CD4-positive, alpha-beta T cell treated with Interleukin-17A for 1 hour (primary cell): ENCODE measurements around the gene RRP9.
"Not testable (repeated sequence)": the region's sequence is repeated elsewhere in the genome, so short reads cannot be mapped to it uniquely, and the experiment has no call there.

Source experiments
- DNase-seq: peaks from one replicate; pipeline ENCODE4 v3.0.0-alpha.2; 2020

Gene RRP9

DNA sequence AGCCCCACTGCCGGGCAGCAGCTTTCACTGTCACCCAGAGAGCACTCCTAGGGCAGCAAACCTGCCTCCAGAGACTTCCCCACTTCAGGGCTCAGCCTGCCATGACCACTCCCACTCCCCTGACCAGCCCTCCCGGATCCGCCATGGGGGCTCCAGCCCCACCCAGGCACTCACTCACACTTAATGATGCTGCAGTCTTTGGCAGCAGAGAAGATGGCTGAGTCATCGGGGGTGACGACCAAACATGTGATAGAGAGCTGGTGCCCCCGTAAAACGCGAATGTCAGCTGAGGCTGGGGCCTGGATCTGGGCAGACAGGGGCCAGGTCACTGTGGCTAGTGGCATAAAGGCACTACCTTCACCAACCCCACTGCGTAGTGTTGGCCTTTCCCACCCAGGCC, 4.7 kb downstream of the RRP9 start:
- DNase-seq: no peak

DNA sequence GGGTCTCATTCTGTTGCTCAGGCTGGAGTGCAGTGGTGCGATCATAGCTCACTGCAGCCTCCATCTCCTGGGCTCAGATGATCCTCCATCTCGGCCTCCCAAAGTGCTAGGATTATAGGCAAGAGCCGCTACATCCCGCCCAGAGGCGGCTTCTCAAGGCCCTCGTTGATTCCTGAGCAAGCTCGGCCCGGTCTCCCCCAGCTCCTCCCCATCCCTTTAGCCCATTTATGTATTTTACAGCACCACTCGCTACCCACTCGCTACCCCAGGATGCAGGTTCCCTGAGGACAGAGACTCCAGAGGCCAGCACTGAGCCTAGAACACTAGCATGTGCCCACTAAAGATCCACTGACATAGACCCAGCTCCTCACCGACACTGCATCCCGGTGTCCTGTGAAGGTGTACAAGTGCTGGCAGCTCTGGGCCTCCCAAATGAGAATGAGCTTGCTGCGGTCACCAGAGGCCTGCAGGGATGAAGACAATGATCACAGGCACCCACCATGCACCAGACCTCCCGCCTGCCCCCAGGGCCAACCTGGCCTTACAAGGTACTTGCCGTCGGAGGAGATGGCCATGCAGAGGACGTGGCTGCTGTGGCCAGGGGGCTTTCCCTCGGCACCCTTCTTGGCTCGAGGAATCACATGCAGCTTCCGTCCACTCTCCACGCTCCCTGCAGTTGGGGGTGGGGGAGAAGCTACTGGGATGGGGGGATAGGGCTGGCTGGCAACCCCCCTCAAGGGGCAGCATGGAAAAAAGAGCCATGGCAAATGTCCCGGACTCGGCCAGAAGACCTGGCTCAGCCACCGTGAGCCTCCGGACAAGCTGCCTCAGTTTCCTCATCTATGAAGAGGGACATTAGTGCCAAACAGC, 5.6 kb downstream of the RRP9 start:
- no peak for DNase-seq

DNA sequence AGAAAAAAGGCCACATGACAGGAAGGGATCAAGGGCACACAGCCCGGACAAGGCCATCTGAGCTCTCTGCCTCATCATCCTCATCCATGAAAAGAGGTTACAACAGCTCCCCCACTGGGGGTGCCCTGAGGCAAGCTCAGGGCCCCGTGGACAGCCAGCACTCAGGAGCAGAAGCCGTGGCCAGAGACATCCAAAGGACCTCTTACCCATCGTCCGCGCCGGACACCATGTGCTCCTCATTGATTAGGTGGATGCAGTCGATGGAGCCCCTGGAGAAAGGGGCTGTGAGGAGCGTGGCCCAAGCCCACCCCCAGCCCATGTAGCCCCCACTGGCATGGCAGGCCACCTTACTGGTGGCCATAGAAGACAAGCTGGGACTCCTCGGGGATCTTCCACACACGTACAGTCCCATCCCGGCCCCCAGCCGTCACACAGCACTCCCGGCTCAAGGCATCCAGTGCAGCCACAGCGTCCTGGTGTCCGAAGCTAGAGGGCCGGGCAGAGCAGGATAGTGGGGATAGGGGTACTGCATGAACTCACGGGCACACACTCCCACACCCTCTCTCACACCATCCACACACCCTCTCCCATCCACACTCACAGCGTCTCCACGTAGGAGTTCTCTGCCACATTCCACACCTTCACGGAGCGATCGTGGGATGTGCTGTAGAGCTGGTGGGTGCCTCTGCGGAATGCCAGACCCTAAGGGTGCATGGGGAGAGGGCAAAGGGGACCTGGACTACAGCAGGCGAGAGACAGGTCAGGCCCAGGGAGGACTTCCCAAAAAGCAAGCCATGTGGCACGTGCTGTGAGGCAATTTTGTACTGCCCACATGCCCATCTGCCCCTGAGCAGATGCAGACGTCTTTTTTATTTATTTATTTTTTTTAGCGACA, 6.5 kb downstream of the RRP9 start:
- DNase-seq: no peak

DNA sequence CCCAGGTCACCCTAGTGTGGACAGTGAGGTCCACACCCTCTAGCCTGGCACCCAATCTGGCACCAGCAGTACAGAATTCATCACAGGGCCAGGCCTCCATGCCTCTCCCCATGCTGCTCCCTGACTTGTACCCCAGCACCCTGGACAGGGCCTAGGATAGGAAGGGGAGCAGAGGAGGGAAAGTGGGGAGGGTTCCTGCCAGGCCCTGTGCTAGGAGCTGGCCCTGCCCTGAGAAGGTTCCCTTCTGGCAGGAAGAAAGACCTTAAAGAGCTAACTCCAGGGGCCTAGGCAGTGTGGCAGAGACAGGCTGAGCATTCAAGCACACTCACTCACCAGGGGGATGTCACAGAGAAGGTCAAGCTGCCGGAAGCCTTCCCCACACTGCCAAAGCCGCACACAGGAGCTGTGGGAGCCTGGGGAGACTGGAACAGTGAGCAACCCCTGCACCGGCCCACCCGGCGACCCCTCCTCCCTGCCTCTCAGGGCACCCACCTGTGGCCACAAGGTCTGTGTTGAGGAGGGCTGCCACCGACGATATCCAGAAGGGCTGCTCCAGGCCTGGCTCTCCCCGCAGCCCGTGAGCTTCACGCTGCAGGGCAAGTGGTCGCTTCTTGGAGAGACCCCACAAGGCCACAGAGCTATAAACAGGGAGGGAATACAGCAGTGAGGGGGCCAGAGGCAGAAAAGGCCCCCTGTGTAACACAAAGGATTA, 7.4 kb downstream of the RRP9 start:
- no peak for DNase-seq

DNA sequence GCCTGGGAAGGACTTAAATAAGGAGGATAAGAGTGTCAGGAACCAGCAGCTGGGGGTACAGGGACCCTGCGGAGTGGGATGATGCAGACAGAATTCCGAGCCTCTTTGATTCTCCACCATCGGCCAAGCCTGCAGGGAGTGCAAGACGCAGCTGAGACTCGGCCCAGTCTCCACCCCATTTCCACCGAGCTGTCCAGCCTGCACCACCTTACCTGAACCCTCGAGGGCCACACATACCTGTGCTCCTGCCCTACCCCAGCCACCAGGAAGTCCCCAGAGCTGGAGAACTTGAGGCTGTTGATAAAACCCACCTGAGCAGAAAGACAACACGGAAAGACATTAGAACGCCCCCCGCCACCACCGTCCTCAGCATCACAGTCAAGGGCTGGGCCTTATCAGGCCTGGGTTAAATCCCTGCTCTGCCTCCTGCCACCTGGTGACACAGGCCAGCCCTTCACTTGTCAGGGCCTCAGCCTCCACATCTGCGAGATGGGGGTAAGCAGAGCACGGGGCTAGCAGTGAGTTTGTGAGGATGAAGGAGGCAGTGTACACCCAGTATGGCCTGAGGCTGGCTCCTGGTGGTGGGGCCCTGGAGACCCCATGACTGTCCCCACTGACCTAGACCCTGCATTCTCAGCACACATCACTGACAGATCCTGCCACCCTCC, 8.1 kb downstream of the RRP9 start:
- no peak for DNase-seq

DNA sequence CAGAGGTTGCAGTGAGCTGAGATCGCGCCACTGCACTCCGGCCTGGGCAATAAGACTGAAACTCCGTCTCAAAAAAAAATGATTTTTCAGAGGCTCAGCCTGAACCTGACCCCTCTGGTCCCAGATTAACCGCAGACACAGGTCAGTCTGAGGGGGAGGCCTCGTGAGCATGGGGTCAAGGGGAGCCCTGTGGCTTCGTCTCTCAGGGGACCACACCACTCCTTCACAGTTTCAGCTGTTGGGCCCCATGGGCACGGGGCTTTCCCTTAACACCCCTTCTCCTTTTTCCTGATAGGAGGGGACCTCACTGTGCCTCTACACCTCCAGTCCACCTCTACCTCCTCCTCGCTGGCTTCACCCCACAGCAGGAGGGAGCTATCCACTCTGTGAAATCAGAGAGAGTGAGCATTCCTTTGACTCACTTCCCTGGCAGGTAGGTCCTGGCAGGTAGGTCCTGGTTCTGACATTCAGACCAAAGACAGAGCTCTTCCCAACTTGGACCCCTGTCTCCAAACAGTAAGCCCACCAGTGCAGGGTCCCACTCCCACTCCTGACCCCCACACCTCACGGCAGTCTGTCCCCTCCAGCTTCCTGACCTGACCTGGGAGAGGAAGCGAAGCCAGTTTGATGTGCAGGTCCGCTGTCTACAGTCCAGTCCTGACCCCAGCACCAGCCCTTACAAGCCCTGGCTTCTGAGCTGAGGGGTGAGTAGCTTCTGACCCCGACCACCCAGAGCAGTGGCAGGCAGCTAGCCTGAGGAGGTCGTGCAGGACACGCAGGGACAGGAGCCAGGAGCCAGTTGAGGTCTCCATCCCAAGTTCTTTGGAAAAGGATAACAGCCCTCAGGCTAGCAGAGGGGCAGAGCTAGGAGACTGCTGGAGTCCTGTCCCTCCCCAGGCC, 9.0 kb downstream of the RRP9 start:
- DNase-seq: no peak

DNA sequence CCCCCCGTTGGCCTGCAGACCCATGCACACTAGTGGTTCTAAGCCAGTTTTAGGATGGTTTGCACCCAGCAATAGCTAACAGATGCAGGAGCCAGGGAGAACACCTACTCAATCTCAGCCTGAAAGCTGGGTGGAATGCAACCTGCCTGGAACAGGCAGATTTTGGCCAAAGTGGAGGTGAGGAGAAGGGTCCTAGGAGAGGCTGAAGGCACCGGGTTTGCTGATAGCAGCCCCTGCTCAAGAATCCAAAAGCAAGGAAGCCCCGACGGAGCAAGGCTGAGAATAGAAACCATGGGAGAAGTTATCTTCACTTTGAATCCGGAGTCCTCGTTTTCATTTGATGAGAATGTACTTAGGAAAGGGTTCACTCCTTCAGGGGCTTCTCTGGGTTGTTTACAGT, 9.9 kb downstream of the RRP9 start:
- no peak for DNase-seq

DNA sequence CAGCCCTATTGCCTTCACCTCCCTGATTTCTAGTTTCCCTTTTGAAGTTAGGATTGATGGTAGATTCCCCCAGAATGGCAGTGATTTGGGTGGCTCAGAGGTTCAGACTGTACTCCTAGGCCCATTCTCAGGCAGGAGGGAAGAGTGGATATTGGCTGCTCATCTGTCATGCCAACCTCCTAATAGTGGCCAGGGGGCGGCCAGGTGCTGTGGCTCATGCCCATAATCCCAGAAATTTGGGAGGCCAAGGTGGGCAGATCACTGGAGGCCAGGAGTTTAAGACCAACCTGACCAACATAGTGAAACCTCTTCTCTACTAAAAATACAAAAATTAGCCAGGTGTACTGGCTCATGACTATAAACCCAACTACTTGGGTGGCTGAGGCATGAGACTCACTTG, 11.3 kb downstream of the RRP9 start:
- no peak for DNase-seq

DNA sequence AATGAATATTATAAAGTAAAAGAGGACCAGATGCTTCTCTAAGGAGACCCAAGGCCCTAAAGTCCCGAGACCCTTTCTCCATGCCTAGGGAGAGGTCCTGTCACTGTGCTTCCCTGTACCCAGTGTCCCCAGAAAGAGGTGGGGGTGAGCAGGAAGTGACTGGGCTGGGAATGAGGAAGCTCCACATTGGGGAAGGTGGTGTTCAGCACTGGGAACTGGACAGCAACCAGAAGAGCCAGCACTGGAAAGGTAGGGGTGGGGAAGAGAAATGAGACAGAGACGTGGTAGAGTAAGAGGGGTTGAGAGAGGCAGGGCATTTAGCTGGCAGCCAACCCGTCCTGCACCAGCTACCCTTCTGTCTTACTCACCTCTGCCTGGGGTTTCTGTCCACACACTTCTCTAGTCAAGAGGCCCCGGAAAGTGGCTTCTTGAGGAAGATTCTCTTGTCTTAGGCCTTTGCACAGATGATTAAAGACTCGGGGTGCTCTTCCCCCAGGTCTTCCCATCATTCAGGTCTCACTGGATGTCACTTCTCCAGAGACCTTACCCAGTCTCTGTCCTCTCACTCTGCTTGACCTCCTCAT, 12.2 kb downstream of the RRP9 start:
- DNase-seq: no peak

DNA sequence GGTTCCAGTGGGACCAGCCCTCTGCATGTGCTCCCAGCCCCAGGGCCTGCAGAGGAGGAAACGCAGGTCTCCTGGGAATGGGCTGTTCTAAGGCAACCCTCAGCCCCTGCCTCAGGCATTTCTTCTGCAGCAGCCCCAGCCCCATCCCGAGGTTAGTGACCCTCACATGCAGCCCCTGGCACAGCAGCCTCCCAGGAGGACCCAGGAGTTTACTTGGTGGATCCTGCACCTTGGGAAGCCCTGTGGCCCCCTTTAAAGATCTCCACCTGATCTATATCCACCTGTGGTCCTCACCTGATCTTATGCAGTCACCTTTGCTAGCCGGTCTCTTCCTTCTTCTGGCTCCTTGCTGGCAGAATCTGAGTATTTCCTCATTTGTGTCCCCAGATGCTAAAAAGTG, 12.7 kb downstream of the RRP9 start:
- not testable (repeated sequence) for DNase-seq

DNA sequence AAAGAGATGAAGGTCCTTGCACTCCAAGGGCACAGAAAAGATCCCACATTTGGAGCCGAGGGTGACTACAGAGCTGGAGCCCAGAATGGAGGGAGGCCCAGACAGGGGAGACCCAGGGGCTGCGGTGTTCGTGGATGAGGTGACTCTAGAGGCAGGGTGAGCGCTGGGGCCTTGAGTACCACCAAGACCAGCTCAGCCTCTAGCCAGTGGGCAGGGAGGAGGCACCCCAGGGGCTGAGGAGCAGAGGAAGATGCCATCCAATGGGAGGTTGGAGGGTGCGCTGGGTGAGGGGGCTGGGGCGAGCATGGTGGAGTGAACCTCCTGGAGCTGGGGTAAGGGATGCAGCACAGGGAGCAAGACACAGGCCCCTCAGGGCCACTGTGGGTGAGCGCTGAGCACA, 13.3 kb downstream of the RRP9 start:
- no peak for DNase-seq

DNA sequence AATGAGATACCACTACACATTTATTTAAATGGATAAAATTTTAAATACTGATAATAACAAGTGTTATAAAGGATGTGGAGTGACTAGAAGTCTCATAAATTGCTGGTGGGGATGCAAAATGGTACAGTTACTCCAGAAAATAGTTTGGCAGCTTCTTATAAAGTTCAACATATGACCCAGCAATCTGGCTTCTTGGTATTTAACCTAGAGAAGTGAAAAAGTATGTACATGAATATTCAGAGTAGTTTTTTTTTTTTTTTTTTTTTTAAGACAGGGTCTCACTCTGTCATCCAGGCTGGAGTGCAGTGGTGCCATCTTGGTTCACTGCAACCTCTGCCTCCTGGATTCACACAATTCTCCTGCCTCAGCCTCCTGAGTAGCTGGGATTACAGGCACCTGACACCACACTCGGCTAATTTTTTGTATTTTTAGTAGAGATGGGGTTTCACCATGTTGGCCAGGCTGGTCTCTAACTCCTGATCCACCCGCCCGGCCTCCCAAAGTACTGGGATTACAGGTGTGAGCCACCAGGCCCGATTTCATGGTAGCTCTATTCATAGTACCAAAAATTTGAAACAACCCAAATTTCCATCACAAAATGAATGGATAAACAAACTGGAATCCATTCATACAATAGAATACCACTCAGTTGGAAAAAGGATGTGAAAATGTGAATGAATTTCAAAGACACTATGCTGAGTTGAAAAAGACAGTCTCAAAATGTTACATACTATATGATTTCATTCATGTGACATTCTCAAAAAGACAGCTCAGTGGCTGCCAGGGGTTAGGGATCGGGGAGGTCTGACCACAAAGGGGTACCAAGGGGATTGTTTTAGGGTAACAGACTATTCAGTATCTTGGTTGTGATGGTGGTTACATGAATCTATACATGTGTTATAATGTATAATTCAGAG, 14.4 kb downstream of the RRP9 start:
- DNase-seq: no peak

DNA sequence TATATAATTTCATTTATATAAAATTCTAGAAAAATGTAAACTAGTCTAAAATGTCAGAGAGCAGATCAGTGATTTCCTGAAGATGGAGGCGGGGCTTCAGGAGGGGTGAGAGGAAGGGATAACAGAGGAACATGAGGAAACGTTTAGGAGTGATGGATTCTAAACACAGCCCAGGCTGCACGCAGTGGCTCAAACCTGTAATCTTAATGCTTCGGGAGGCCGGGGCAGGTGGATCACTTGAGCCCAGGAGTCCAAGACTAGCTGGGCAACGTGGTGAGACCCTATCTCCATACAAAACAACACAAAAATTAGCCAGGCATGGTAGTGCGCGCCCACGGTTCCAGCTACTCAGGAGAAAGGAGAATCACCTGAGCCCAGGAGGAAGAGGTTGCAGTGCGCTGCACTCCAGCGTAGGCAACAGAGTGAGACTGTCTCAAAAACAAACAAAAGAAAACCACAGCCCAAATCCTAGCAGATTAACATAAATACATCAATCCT, 20.6 kb downstream of the RRP9 start:
- DNase-seq: no peak

DNA sequence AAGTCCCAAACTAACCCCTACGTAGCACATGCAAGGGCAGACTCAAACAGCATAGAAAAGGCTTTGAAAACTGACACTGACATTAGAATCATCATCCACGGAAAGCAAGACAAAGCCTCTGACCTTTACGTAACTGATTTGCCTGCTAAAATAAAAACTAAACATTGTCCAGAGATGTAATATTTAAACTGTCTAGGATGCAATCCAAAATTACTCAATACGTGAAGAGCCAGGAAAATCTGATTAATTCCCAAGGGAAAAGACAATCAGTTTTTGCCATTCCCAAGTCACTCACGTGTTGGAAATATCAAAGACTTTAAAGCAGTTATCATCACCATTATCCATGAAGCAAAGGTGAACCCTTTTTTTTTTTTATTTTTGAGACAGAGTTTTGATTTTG, 25.3 kb downstream of the RRP9 start:
- no peak for DNase-seq

DNA sequence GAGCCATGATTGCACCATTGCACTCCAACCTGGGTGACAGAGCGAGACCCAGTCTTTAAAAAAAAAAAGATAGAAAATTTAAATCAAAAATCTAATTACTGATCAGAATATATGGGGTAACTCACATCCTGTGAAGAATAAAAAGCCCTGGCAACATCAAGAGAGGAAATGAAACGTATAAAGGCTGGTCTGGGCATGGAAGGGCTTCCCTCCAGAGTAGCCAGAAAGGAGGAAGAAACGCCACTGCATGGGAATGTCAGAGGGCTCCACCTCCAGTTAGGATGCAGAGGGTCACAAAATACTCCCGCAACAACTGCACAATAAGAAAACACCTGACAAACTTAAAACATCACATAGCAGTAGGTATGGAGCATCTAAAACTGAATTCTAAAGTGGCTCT, 33.7 kb downstream of the RRP9 start:
- no peak for DNase-seq

DNA sequence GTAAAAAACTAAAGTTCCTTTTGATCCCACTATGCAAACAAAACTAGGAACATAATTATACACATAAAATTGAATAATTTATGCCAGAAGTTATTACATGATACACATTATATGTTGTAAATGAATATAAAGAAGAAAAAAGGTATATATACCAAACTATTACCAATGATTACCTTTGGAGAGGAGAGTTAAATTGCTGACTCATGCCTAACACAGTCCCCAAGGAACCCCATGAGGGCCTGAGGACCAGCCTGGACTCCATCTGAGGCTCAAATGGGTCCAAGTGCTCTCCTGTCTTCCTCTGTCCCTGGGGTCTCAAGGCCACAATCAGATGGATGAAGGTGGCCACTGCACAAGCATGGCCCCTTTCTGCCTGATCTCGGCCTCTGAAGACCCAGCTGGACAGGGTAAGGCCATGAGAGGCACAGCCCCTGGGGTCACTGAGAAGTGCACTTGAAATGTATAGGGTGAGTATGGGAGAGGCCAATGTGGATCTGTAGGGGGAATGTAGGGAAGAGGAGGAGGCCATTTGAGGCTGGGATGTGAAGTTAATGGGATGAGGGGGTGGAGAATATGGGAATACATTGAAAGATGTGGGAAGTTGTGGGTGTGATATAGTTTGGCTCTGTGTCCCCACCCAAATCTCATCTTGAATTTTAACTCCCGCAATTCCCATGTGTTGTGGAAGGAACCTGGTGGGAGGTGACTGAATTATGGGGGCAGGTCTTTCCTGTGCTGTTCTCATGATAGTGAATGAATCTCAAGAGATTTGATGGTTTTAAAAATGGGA, 37.5 kb downstream of the RRP9 start:
- no peak for DNase-seq

DNA sequence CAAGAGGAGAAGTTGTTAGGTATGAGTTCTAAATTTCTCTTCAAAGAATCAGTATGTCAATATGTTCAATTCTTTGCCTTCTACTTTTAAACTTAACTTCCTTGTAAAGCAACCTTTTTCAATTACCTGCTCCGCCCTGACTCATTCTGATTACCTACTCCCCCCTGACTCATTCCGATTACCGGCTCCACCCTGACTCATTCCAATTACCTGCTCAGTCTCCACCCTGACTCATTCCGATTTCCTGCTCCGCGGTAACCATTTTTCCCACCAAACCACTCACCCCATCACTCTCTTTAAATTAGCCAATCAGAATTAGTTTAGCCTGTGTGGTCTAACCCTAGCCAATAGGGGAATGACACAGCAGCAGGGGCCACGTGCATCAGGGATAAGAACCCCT, 39.3 kb downstream of the RRP9 start:
- not testable (repeated sequence) for DNase-seq

DNA sequence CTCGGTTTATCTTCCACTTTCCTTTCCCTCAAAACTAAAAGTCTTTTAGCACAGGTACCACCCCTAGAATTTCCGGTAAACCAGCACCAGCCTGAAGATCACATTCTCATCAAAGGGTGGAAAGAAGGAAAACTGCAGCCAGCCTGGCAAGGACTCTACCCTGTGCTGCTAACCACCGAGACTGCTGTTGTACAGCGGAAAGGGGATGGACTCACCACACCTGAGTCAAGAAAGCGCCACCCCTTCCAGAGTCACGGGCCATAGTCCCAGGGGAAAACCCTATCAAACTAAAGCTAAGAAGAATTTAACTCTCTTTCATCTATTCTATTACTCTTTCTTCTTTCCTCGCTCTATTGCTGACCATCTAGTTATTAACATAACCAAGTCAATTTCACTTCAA, 41.7 kb downstream of the RRP9 start:
- not testable (repeated sequence) for DNase-seq

DNA sequence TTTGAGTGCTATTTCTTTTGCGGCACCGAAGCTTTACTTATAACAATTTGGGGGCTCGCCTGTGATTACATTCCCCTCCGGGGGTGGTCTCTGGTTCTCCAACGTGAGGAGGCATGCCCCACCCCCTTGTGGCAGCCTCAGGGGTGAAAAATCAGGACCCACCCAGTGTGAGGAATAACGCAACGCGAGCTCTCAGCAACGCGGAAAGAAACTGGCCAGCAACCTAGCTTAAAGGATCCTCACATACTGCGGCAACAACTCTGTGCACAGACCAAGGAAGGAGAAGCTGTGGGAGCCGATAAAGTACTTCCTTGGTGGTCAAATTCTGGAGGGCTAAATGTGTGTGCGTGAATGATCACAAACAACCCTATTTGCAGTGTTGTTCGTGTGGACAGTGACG, 44.3 kb downstream of the RRP9 start:
- no peak for DNase-seq
